Psoas muscle (tissue), 8 donors: ENCODE measurements around the gene DNAAF5. TPM values are rescaled to one million over a fixed set of nuclear protein-coding genes. Genes with fewer than 3 reads are reported as not detected.

Experiments used
- ATAC-seq, 4 donors: fragments of 200-7000 bp; cut with Tn5 transposase; one replicate each; pipeline ENCODE4 v1.9.1; 2020; ENCODE audit warnings: moderate library complexity in 3 of 4, mild to moderate bottlenecking in 2 of 4
- DNase-seq, 2 donors: peaks; one replicate each; pipeline ENCODE4 v3.0.0-alpha.2; 2020
- H3K27ac ChIP-seq: fragments of 200-600 bp; one replicate; pipeline ENCODE4 v1.8.0; 2022
- H3K27me3 ChIP-seq, 3 donors: fragments of 200-600 bp in 1 of 3; one replicate each; pipeline versions ENCODE4 v1.6.1 to v1.8.0; 2013 to 2022; ENCODE audit warnings: low read length in 2 of 3, mild to moderate bottlenecking in 2 of 3, moderate library complexity in 1 of 3; ENCODE audit not compliant: insufficient read depth in 3 of 3
- H3K36me3 ChIP-seq, 2 donors: fragments of 200-600 bp in 1 of 2; one replicate each; pipeline versions ENCODE4 v1.6.1 to v1.8.0; 2013 to 2022; ENCODE audit warnings: low read depth in 1 of 2, mild to moderate bottlenecking in 1 of 2, moderate library complexity in 1 of 2; ENCODE audit not compliant: insufficient read depth in 1 of 2
- H3K4me1 ChIP-seq: fragments of 200-600 bp; one replicate; pipeline ENCODE4 v1.8.0; 2022
- H3K4me3 ChIP-seq: fragments of 200-600 bp; one replicate; pipeline ENCODE4 v1.8.0; 2022; ENCODE audit warnings: mild to moderate bottlenecking
- H3K9me3 ChIP-seq: fragments of 200-600 bp; one replicate; pipeline ENCODE4 v1.8.0; 2022
- CTCF ChIP-seq: fragments of 200-600 bp; IDR thresholded peaks from one replicate; pipeline ENCODE4 v1.8.0; 2022; ENCODE audit warnings: antibody characterized with exemption
- WGBS, 3 donors: extraction: QIAGEN DNeasy Blood & Tissue Kit; methylation state at CpG; one replicate each; pipeline versions ENCODE4 v1.1.6 to v1.1.7; 2013; 5-methylcytosine and 5-hydroxymethylcytosine counted together
- intact Hi-C, 2 donors: fragments of 100-400 bp; cut with DNase I; formaldehyde crosslinking; loops; one replicate each; pipeline versions ENCODE4 v1.11.0 to v1.14.2; 2022
- polyA plus RNA-seq, 3 donors: library from polyadenylated mRNA; stranded (reverse); fragments of 200-250 nt; gene quantifications; one replicate each; pipeline ENCODE4 v1.2.3, GENCODE V29; 2013
- total RNA-seq, 4 donors: library from RNA; stranded (reverse); fragmentation: NEBNext Ultra II Directional in 2 of 4; extraction: Animal tissue kit (Norgen Biotek cat#: 25700) in 2 of 4; gene quantifications; one replicate each; pipeline versions ENCODE4 v1.2.1 to v1.2.4, GENCODE V29; 2021 to 2023
- donor health status: healthy with polysubstance abuse.
- donor health status: DM: no; HTN: no; CAD: no; lungs with moderate emphysema.
- donor health status: Bipolar disorder and iron deficiency.
- donor health status: healthy.
- donor health status: DM: yes; HTN: yes; CAD: no.
- donor health status: DM: no; HTN: no; CAD: no.
- donor health status: DM: no; HTN: no; CAD: no.
- donor health status: DM: yes; HTN: yes; CAD: no.

The DNAAF5 gene
- total and polyA plus RNA-seq, 7 donors: 9.3 to 26.7 (median 17.8) TPM

- TF ChIP-seq CTCF: no peak
- DNase-seq: peak in 1 of 2 donors; percentile 29
- Histone ChIP-seq H3K9me3 (no peaks in the 10 kb centered on the region), H3K27ac (no peak overlapping the region), H3K4me3 (no peak overlapping the region), H3K36me3 (peaks cover 0 to 57% of the 10 kb centered on the region in 2 donors), H3K4me1 (no peaks in the 10 kb centered on the region), H3K27me3 (no peaks in the 10 kb centered on the region)
- intact Hi-C loops: no loop called here
- 53 to 71% (median 60%) methylated on average over 14 of the region's 14 CpGs for whole genome bisulfite sequencing, 3 donors
- ATAC-seq: peak in 1 of 4 donors; percentile 53
Observed at GRCh38 chr7:780081-780480, 53.6 kb downstream of the DNAAF5 start.

- H3K27me3 ChIP-seq: no peaks in the 10 kb centered on the region
- DNase-seq: peak in 1 of 2 donors; percentile 16
- H3K4me3 ChIP-seq: no peak overlapping the region
- WGBS, 3 donors: 82 to 89% (median 85%) methylated on average over 10 of the region's 10 CpGs
- H3K27ac ChIP-seq: no peak overlapping the region
- H3K36me3 ChIP-seq: peaks cover 0 to 57% of the 10 kb centered on the region in 2 donors
- no peak for TF ChIP-seq CTCF
- intact Hi-C loops: no loop called here
- ATAC-seq: peak in 1 of 4 donors; percentile 51
- no peaks in the 10 kb centered on the region for H3K4me1 ChIP-seq
- H3K9me3 ChIP-seq: no peaks in the 10 kb centered on the region
Observed at GRCh38 chr7:780516-780915, 54.0 kb downstream of the DNAAF5 start.

- intact Hi-C loops: no loop called here
- Histone ChIP-seq H3K4me1 (peaks cover 3% of the 10 kb centered on the region), H3K36me3 (peaks cover 0 to 54% of the 10 kb centered on the region in 2 donors), H3K27ac (peak overlapping the region; percentile 23), H3K9me3 (no peaks in the 10 kb centered on the region), H3K4me3 (no peak overlapping the region), H3K27me3 (no peaks in the 10 kb centered on the region)
- peak in 1 of 2 donors; percentile 35 for DNase-seq
- no peak for TF ChIP-seq CTCF
- peak in 1 of 4 donors; percentile 6 for ATAC-seq
- 45 to 69% (median 54%) methylated on average over 23 of the region's 23 CpGs for WGBS, 3 donors
Observed at GRCh38 chr7:781186-781849, 54.8 kb downstream of the DNAAF5 start.

- ATAC-seq (no peak), DNase-seq (peak in 1 of 2 donors; percentile 38)
- Histone ChIP-seq H3K36me3 (peaks cover 0 to 47% of the 10 kb centered on the region in 2 donors), H3K27me3 (no peaks in the 10 kb centered on the region), H3K27ac (no peak overlapping the region), H3K4me1 (peaks cover 5% of the 10 kb centered on the region), H3K4me3 (no peak overlapping the region), H3K9me3 (no peaks in the 10 kb centered on the region)
- WGBS, 3 donors: 96 to 98% (median 96%) methylated on average over 73 to 80 of the region's 80 CpGs
- TF ChIP-seq CTCF: no peak
- intact Hi-C loops: no loop called here
Observed at GRCh38 chr7:781936-782529, 55.5 kb downstream of the DNAAF5 start.
